HEK293 (cell line): Measurements from ENCODE around the gene KCNAB1.
A peak's percentile ranks its signal among the peaks of the same experiment; 100 is the strongest.

ENCODE experiments used
- CTCF ChIA-PET: fragments of 350-600 bp; formaldehyde crosslinking; extraction: SDS; loops from one replicate; lab custom pipeline; 2021; ENCODE audit warnings: antibody characterized with exemption; lab: Yijun Ruan, JAX
- POLR2A ChIA-PET: fragments of 300-600 bp; formaldehyde crosslinking; extraction: SDS; loops from one replicate; lab custom pipeline; 2020; ENCODE audit warnings: antibody characterized with exemption, inconsistent platforms; lab: Yijun Ruan, JAX
- H3K27ac ChIP-seq: fragments of 200-500 bp; sonication (Bioruptor generic); 2 replicates; pipeline ENCODE4 v1.5.1; 2014; ENCODE audit warnings: low read depth, low read length, control low read depth, inconsistent platforms; ENCODE audit errors: extremely low read depth
- H3K36me3 ChIP-seq, 2 experiments: fragments of 200-500 bp in 1 of 2; sonication (Bioruptor generic) in 1 of 2; 1 replicate in 1 of 2; 2 replicates in 1 of 2; pipeline ENCODE4 v1.5.1; 2014 to 2017; ENCODE audit warnings: inconsistent platforms in 2 of 2, low read length in 2 of 2; ENCODE audit not compliant: control insufficient read depth in 2 of 2, insufficient read depth in 1 of 2
- H3K4me1 ChIP-seq: fragments of 200-500 bp; sonication (Bioruptor generic); 2 replicates; pipeline ENCODE4 v1.5.1; 2014; ENCODE audit warnings: mild to moderate bottlenecking, low read length, inconsistent platforms; ENCODE audit not compliant: control insufficient read depth, insufficient read depth
- H3K4me3 ChIP-seq: 2 replicates; pipeline ENCODE4 v1.5.1; 2011; ENCODE audit warnings: low read depth, mild to moderate bottlenecking, control low read depth, low read length, moderate library complexity
- H3K9me3 ChIP-seq: fragments of 200-500 bp; sonication (Bioruptor generic); 2 replicates; pipeline ENCODE4 v1.5.1; 2014; ENCODE audit warnings: low read depth, low read length, inconsistent platforms; ENCODE audit not compliant: control insufficient read depth, insufficient read depth
- GLI2 ChIP-seq: fragments of 450-650 bp; formaldehyde crosslinking; IDR thresholded peaks from 2 replicates; pipeline ENCODE4; 2017; ENCODE audit warnings: missing biosample characterization, missing genetic modification characterization, low read depth, borderline replicate concordance
- INSM2 ChIP-seq: fragments of 450-650 bp; formaldehyde crosslinking; IDR thresholded peaks from 2 replicates; pipeline ENCODE4 v1.5.1; 2016; ENCODE audit warnings: missing biosample characterization, missing genetic modification characterization
- KLF17 ChIP-seq: fragments of 450-650 bp; formaldehyde crosslinking; IDR thresholded peaks from 2 replicates; pipeline ENCODE4 v1.5.1; 2016; ENCODE audit warnings: missing biosample characterization, missing genetic modification characterization
- ZBTB8A ChIP-seq: fragments of 450-650 bp; formaldehyde crosslinking; IDR thresholded peaks from 2 replicates; pipeline ENCODE4 v1.5.1; 2016; ENCODE audit warnings: missing biosample characterization, missing genetic modification characterization
- ZFP41 ChIP-seq: fragments of 450-650 bp; formaldehyde crosslinking; IDR thresholded peaks from 2 replicates; pipeline ENCODE4 v1.5.1; 2016; ENCODE audit warnings: missing biosample characterization, missing genetic modification characterization, borderline replicate concordance
- ZNF214 ChIP-seq: fragments of 450-650 bp; formaldehyde crosslinking; IDR thresholded peaks from 2 replicates; pipeline ENCODE4 v1.5.1; 2017; ENCODE audit warnings: missing biosample characterization, mild to moderate bottlenecking, missing genetic modification characterization, borderline replicate concordance
- ZNF398 ChIP-seq: fragments of 450-650 bp; formaldehyde crosslinking; IDR thresholded peaks from 2 replicates; pipeline ENCODE4 v1.5.1; 2017; ENCODE audit warnings: missing biosample characterization, missing genetic modification characterization
- ZNF555 ChIP-seq: fragments of 450-650 bp; formaldehyde crosslinking; conservative IDR thresholded peaks from 2 replicates; pipeline ENCODE4 v1.5.1; 2017; ENCODE audit warnings: missing biosample characterization, mild to moderate bottlenecking, missing genetic modification characterization, inconsistent platforms
- ZNF621 ChIP-seq: fragments of 450-650 bp; formaldehyde crosslinking; IDR thresholded peaks from 2 replicates; pipeline ENCODE4 v1.5.1; 2017; ENCODE audit warnings: missing biosample characterization, missing genetic modification characterization
- ZNF626 ChIP-seq: fragments of 450-650 bp; sonication (Bioruptor Pico); formaldehyde crosslinking; IDR thresholded peaks from 2 replicates; pipeline ENCODE4 v1.5.1; 2018; ENCODE audit warnings: missing biosample characterization, missing genetic modification characterization, inconsistent platforms
- ZNF654 ChIP-seq: fragments of 450-650 bp; formaldehyde crosslinking; IDR thresholded peaks from 2 replicates; pipeline ENCODE4 v1.5.1; 2016; ENCODE audit warnings: low read depth, missing biosample characterization, missing genetic modification characterization
- ZNF785 ChIP-seq: fragments of 450-650 bp; formaldehyde crosslinking; IDR thresholded peaks from 2 replicates; pipeline ENCODE4 v1.5.1; 2016; ENCODE audit warnings: missing biosample characterization, missing genetic modification characterization

Gene KCNAB1

GRCh38 chr3:156381253-156381652 is 260.9 kb downstream of the KCNAB1 start:
- POLR2A ChIA-PET, result no interaction called here
- no peaks in the 10 kb centered on the region for H3K9me3 ChIP-seq
- TF ChIP-seq INSM2 (tag by site-specific recombination) (no peak), ZFP41 (tag by site-specific recombination) (no peak), ZBTB8A (tag by site-specific recombination) (no peak), KLF17 (no peak), ZNF785 (tag by site-specific recombination) (no peak)
- no peak overlapping the region for H3K27ac ChIP-seq
- CTCF ChIA-PET, result interaction anchor here (0.6 to 4.8 kb wide), 7 partner anchors 8 to 298 kb away, joined by 3 to 36 read pairs (median 6); no protein-coding TSS in a partner anchor
- H3K36me3 ChIP-seq, result no peaks in the 10 kb centered on the region
- no peaks in the 10 kb centered on the region for H3K4me1 ChIP-seq
- no peak overlapping the region for H3K4me3 ChIP-seq

GRCh38 chr3:156382458-156383346 is 262.3 kb downstream of the KCNAB1 start:
- H3K27ac ChIP-seq, result no peak overlapping the region
- TF ChIP-seq ZNF626 (tag by site-specific recombination) (no peak), ZNF654 (tag by site-specific recombination) (peak; percentile 43)
- TF ChIP-seq, all 188 proteins: peak for 1
- Histone ChIP-seq H3K36me3 (no peaks in the 10 kb centered on the region), H3K4me3 (no peak overlapping the region), H3K9me3 (no peaks in the 10 kb centered on the region), H3K4me1 (no peaks in the 10 kb centered on the region)
- POLR2A ChIA-PET, result interaction anchor here (0.6 kb wide), 1 partner anchor 15 kb away, joined by 4 read pairs; no protein-coding TSS in a partner anchor
- CTCF ChIA-PET, result interaction anchor here (0.6 to 4.8 kb wide), 16 partner anchors 8 to 232 kb away, joined by 3 to 36 read pairs (median 4); no protein-coding TSS in a partner anchor

GRCh38 chr3:156383441-156384025 is 263.2 kb downstream of the KCNAB1 start:
- CTCF ChIA-PET, result interaction anchor here (0.8 to 4.8 kb wide), 9 partner anchors 8 to 233 kb away, joined by 3 to 36 read pairs (median 4); no protein-coding TSS in a partner anchor
- POLR2A ChIA-PET, result no interaction called here
- TF ChIP-seq ZNF398 (no peak), GLI2 (tag by site-specific recombination) (no peak), ZNF621 (tag by site-specific recombination) (no peak), ZNF555 (tag by site-specific recombination) (no peak), ZNF214 (tag by site-specific recombination) (no peak)

More at GRCh38 chr3:156383441-156384025, 263.2 kb downstream of the KCNAB1 start:
- Histone ChIP-seq H3K4me1 (no peaks in the 10 kb centered on the region), H3K27ac (no peak overlapping the region), H3K36me3 (no peaks in the 10 kb centered on the region), H3K4me3 (no peak overlapping the region), H3K9me3 (no peaks in the 10 kb centered on the region)
